Measurements from ENCODE around the gene ACIN1.

ACIN1 gene

GRCh38 chr14:23094666-23095195 lies at the start of gene ACIN1:
TSS of gene ACIN1 (minus strand) at chr14:23095136. CDS start at chr14:23095112, 24 bp downstream.
- H3K4me1 ChIP-seq: peaks cover 14% of the 10 kb centered on the region
- in situ Hi-C loops (cut with MboI; ENCODE audit: low sequenced_read_pairs): no loop called here
- H3K4me3 ChIP-seq: peak within 1 kb of the TSS; percentile 98
- DNase-seq (ENCODE audit: low spot score in 2 of 2): peak in 1 of 2 experiments; percentile 94
- peaks cover 53% of the 10 kb centered on the region for H3K36me3 ChIP-seq (replicated peaks)
- H3K9me3 ChIP-seq: no peaks in the 10 kb centered on the region
- H3K27me3 ChIP-seq (ENCODE audit: low read depth): no peaks in the 10 kb centered on the region

GRCh38 chr14:23143911-23144310 lies 49.0 kb upstream of the ACIN1 start:
- in situ Hi-C loops (cut with MboI; ENCODE audit: low sequenced_read_pairs): no loop called here
- Histone ChIP-seq H3K4me3 (no peak overlapping the region), H3K36me3 (replicated peaks) (no peaks in the 10 kb centered on the region), H3K27me3 (ENCODE audit: low read depth) (no peaks in the 10 kb centered on the region), H3K4me1 (peaks cover 12% of the 10 kb centered on the region), H3K9me3 (no peaks in the 10 kb centered on the region)
- DNase-seq (ENCODE audit: low spot score in 2 of 2): no peak

GRCh38 chr14:23142826-23143225 lies 47.9 kb upstream of the ACIN1 start:
- Histone ChIP-seq H3K27me3 (ENCODE audit: low read depth) (no peaks in the 10 kb centered on the region), H3K9me3 (no peaks in the 10 kb centered on the region), H3K4me1 (peaks cover 12% of the 10 kb centered on the region), H3K4me3 (no peak overlapping the region), H3K36me3 (replicated peaks) (no peaks in the 10 kb centered on the region)
- DNase-seq (ENCODE audit: low spot score in 2 of 2): no peak
- in situ Hi-C loops (cut with MboI; ENCODE audit: low sequenced_read_pairs): no loop called here

- DNase-seq (ENCODE audit: low spot score in 2 of 2): peak; percentile 74 to 86
- H3K4me1 ChIP-seq: peaks cover 12% of the 10 kb centered on the region
- no peak overlapping the region for H3K4me3 ChIP-seq
- H3K36me3 ChIP-seq (replicated peaks): no peaks in the 10 kb centered on the region
- no peaks in the 10 kb centered on the region for H3K9me3 ChIP-seq
- H3K27me3 ChIP-seq (ENCODE audit: low read depth): no peaks in the 10 kb centered on the region
- in situ Hi-C loops (cut with MboI; ENCODE audit: low sequenced_read_pairs): no loop called here
Measured at GRCh38 chr14:23141706-23142444, 46.9 kb upstream of the ACIN1 start.

- in situ Hi-C loops (cut with MboI; ENCODE audit: low sequenced_read_pairs): no loop called here
Measured at GRCh38 chr14:23140371-23140770, 45.4 kb upstream of the ACIN1 start.

GRCh38 chr14:23139874-23140273 lies 44.9 kb upstream of the ACIN1 start:
- Histone ChIP-seq H3K4me1 (peaks cover 12% of the 10 kb centered on the region), H3K27me3 (ENCODE audit: low read depth) (no peaks in the 10 kb centered on the region), H3K36me3 (replicated peaks) (no peaks in the 10 kb centered on the region), H3K4me3 (no peak overlapping the region), H3K9me3 (no peaks in the 10 kb centered on the region)
- in situ Hi-C loops (cut with MboI; ENCODE audit: low sequenced_read_pairs): no loop called here
- DNase-seq (ENCODE audit: low spot score in 2 of 2): no peak

More at GRCh38 chr14:23140371-23140770, 45.4 kb upstream of the ACIN1 start:
- Histone ChIP-seq H3K27me3 (ENCODE audit: low read depth) (no peaks in the 10 kb centered on the region), H3K4me1 (peaks cover 12% of the 10 kb centered on the region), H3K4me3 (no peak overlapping the region), H3K36me3 (replicated peaks) (no peaks in the 10 kb centered on the region), H3K9me3 (no peaks in the 10 kb centered on the region)
- no peak for DNase-seq (ENCODE audit: low spot score in 2 of 2)

- no peak overlapping the region for H3K4me3 ChIP-seq
- no peak for DNase-seq (ENCODE audit: low spot score in 2 of 2)
- H3K27me3 ChIP-seq (ENCODE audit: low read depth): no peaks in the 10 kb centered on the region
- no peaks in the 10 kb centered on the region for H3K9me3 ChIP-seq
- peaks cover 12% of the 10 kb centered on the region for H3K4me1 ChIP-seq
- in situ Hi-C loops (cut with MboI; ENCODE audit: low sequenced_read_pairs): no loop called here
- no peaks in the 10 kb centered on the region for H3K36me3 ChIP-seq (replicated peaks)
Measured at GRCh38 chr14:23137813-23138535, 43.0 kb upstream of the ACIN1 start.

- Histone ChIP-seq H3K4me1 (peaks cover 8% of the 10 kb centered on the region), H3K9me3 (no peaks in the 10 kb centered on the region), H3K27me3 (ENCODE audit: low read depth) (no peaks in the 10 kb centered on the region), H3K36me3 (replicated peaks) (no peaks in the 10 kb centered on the region), H3K4me3 (no peak overlapping the region)
- no peak for DNase-seq (ENCODE audit: low spot score in 2 of 2)
- in situ Hi-C loops (cut with MboI; ENCODE audit: low sequenced_read_pairs): no loop called here
Measured at GRCh38 chr14:23137192-23137812, 42.4 kb upstream of the ACIN1 start.

GRCh38 chr14:23136566-23137133 lies 41.7 kb upstream of the ACIN1 start:
- H3K4me3 ChIP-seq: no peak overlapping the region
- no peaks in the 10 kb centered on the region for H3K36me3 ChIP-seq (replicated peaks)
- in situ Hi-C loops (cut with MboI; ENCODE audit: low sequenced_read_pairs): no loop called here
- no peaks in the 10 kb centered on the region for H3K9me3 ChIP-seq
- DNase-seq (ENCODE audit: low spot score in 2 of 2): no peak
- no peaks in the 10 kb centered on the region for H3K27me3 ChIP-seq (ENCODE audit: low read depth)
- peaks cover 1% of the 10 kb centered on the region for H3K4me1 ChIP-seq

- no peaks in the 10 kb centered on the region for H3K4me1 ChIP-seq
- H3K27me3 ChIP-seq (ENCODE audit: low read depth): no peaks in the 10 kb centered on the region
- H3K4me3 ChIP-seq: no peak overlapping the region
- no peaks in the 10 kb centered on the region for H3K36me3 ChIP-seq (replicated peaks)
- no peak for DNase-seq (ENCODE audit: low spot score in 2 of 2)
- H3K9me3 ChIP-seq: no peaks in the 10 kb centered on the region
- in situ Hi-C loops (cut with MboI; ENCODE audit: low sequenced_read_pairs): no loop called here
Measured at GRCh38 chr14:23132970-23133369, 38.0 kb upstream of the ACIN1 start.

GRCh38 chr14:23131482-23131881 lies 36.5 kb upstream of the ACIN1 start:
- Histone ChIP-seq H3K4me1 (no peaks in the 10 kb centered on the region), H3K27me3 (ENCODE audit: low read depth) (no peaks in the 10 kb centered on the region), H3K4me3 (no peak overlapping the region), H3K9me3 (no peaks in the 10 kb centered on the region), H3K36me3 (replicated peaks) (no peaks in the 10 kb centered on the region)
- DNase-seq (ENCODE audit: low spot score in 2 of 2): no peak
- in situ Hi-C loops (cut with MboI; ENCODE audit: low sequenced_read_pairs): no loop called here

- Histone ChIP-seq H3K9me3 (no peaks in the 10 kb centered on the region), H3K27me3 (ENCODE audit: low read depth) (no peaks in the 10 kb centered on the region), H3K4me3 (no peak overlapping the region), H3K4me1 (no peaks in the 10 kb centered on the region), H3K36me3 (replicated peaks) (no peaks in the 10 kb centered on the region)
- in situ Hi-C loops (cut with MboI; ENCODE audit: low sequenced_read_pairs): no loop called here
- no peak for DNase-seq (ENCODE audit: low spot score in 2 of 2)
Measured at GRCh38 chr14:23130871-23131270, 35.9 kb upstream of the ACIN1 start.

GRCh38 chr14:23129759-23130316 lies 34.9 kb upstream of the ACIN1 start:
- Histone ChIP-seq H3K9me3 (no peaks in the 10 kb centered on the region), H3K27me3 (ENCODE audit: low read depth) (no peaks in the 10 kb centered on the region), H3K4me1 (no peaks in the 10 kb centered on the region), H3K36me3 (replicated peaks) (no peaks in the 10 kb centered on the region), H3K4me3 (no peak overlapping the region)
- in situ Hi-C loops (cut with MboI; ENCODE audit: low sequenced_read_pairs): loop anchor here (5.0 kb wide), 1 partner anchor 57 kb away; no protein-coding TSS in a partner anchor
- no peak for DNase-seq (ENCODE audit: low spot score in 2 of 2)
